ENCODE results near the gene LRRC63. TPM values are rescaled to one million over a fixed set of nuclear protein-coding genes. Genes with fewer than 3 reads are reported as not detected.
"Not testable (repeated sequence)": the region's sequence is repeated elsewhere in the genome, so short reads cannot be mapped to it uniquely, and the experiment has no call there.

LRRC63 gene
- total and polyA plus RNA-seq, 2 donors: 0.46 to 1.2 TPM

DNA sequence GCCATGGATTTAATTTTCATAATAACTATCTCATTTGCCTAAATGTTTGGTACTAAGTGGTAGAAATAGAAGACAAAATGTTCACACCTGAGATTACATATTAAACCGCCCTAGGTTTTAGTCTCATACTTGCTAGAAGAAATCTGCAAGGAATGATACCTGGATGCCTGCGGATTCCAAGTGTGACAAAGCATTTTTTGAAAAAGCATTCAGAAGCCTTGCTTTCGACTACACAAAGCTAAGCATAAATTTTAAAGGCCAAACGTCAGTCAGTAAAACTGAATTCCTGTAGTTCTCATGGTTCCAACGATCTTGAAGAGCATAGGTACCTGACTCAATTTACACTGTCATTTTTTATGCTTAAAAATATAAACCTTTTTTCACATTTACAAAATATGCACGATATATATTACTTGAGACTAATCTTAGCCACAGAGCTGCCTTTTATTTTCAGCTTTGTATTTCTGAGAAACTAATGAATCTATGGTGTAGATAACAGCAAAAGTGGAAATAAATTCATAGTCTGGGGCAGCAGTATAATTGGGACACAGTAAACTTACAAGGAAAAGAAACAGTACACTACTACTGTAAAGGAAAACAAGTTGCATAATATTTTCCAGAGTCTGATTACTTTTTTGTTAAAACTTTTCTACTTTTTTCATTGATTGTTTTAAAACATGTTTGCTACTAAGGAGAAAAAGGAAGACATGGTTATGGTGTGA lies 1.2 kb upstream of the LRRC63 start:
- no peaks in the 10 kb centered on the region for H3K36me3 ChIP-seq (ENCODE audit: control insufficient read depth in 2 of 2, insufficient read depth in 2 of 2, low read length in 1 of 2)
- 45% methylated on average over 6 of the region's 6 CpGs for WGBS
- no peaks in the 10 kb centered on the region for H3K27me3 ChIP-seq (ENCODE audit: control insufficient read depth in 2 of 2, insufficient read depth in 1 of 2, low read length in 1 of 2)
- H3K9me3 ChIP-seq (ENCODE audit: control insufficient read depth in 2 of 2, insufficient read depth in 1 of 2, low read length in 1 of 2): no peaks in the 10 kb centered on the region
- peak overlapping the region; percentile 57 to 86 for H3K4me3 ChIP-seq (ENCODE audit: low read length in 2 of 2)
- H3K27ac ChIP-seq (ENCODE audit: low read depth in 1 of 2, low read length in 1 of 2): peak overlapping the region in 1 of 2 donors; percentile 86
- peaks cover 3 to 8% of the 10 kb centered on the region in 2 donors for H3K4me1 ChIP-seq (ENCODE audit: control insufficient read depth in 2 of 2, insufficient read depth in 2 of 2, low read length in 2 of 2)
- no peak for DNase-seq (ENCODE audit: low read depth in 6 of 9, low spot score in 9 of 9)

DNA sequence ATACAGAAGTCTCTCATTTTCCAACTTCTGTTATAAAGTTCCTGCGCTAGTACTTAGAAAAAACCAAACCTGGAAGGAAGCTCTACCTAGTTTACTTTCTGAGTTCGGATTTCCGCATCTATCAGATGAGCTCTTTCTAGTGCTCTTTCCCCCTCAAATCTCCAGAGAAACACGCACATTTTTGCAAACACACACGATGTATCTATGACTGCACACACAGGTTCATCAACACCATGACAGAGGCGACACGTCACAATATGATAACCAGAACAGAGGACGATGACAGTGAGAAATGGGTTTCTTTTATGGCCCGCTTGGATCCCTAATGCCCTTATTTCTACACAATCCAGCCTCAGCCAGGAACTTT lies 629 bp upstream of the LRRC63 start:
- Histone ChIP-seq H3K27me3 (ENCODE audit: control insufficient read depth in 2 of 2, insufficient read depth in 1 of 2, low read length in 1 of 2) (no peaks in the 10 kb centered on the region), H3K36me3 (ENCODE audit: control insufficient read depth in 2 of 2, insufficient read depth in 2 of 2, low read length in 1 of 2) (no peaks in the 10 kb centered on the region), H3K4me1 (ENCODE audit: control insufficient read depth in 2 of 2, insufficient read depth in 2 of 2, low read length in 2 of 2) (peaks cover 3 to 5% of the 10 kb centered on the region in 2 donors), H3K4me3 (ENCODE audit: low read length in 2 of 2) (peak overlapping the region; percentile 57 to 86), H3K9me3 (ENCODE audit: control insufficient read depth in 2 of 2, insufficient read depth in 1 of 2, low read length in 1 of 2) (no peaks in the 10 kb centered on the region), H3K27ac (ENCODE audit: low read depth in 1 of 2, low read length in 1 of 2) (peak overlapping the region; percentile 80 to 86)
- WGBS: 2% methylated on average over 9 of the region's 9 CpGs
- DNase-seq (ENCODE audit: low read depth in 6 of 9, low spot score in 9 of 9): peak in 7 of 9 donors; percentile 26 to 79 (median 50)

DNA sequence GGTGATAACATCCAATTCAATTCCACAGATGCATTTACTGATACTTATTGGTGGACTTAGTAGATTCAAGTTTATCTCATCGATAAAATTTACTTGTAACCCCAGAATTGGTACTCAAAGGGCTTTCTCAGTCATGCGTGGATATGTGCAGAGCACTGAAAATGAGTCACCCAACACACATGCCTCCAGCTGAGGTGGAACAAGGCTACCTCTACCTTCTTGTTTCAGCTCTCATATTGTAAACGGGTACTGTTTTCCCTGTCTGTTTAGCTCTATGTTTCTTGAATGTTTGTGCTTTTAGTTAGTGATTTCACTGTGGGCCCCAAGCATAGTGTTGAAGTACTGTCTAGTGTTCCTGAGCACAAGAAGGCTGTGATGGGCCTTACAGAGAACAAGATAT lies 1.5 kb downstream of the LRRC63 start:
- peak in 1 of 9 donors; percentile 24 for DNase-seq (ENCODE audit: low read depth in 6 of 9, low spot score in 9 of 9)
- H3K27me3 ChIP-seq (ENCODE audit: control insufficient read depth in 2 of 2, insufficient read depth in 1 of 2, low read length in 1 of 2): no peaks in the 10 kb centered on the region

DNA sequence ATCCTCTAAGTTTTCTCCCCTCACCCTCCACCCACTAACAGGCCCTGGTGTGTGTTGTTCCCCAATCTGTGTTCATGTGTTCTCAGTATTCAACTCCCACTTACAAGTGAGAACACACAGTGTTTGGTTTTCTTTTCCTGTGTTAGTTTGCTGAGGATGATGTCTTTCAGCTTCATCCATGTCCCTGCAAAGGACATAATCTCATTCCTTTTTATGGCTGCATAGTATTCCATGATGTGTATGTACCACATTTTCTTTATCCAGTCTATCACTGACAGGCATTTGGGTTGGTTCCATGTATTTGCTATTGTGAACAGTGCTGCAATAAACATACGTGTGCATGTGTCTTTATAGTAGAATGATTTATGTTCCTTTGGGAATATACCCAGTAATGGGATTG lies 3.0 kb downstream of the LRRC63 start:
- not testable (repeated sequence) for H3K27me3 ChIP-seq (ENCODE audit: control insufficient read depth in 2 of 2, insufficient read depth in 1 of 2, low read length in 1 of 2); H3K9me3 ChIP-seq (ENCODE audit: control insufficient read depth in 2 of 2, insufficient read depth in 1 of 2, low read length in 1 of 2); H3K36me3 ChIP-seq (ENCODE audit: control insufficient read depth in 2 of 2, insufficient read depth in 2 of 2, low read length in 1 of 2); H3K4me3 ChIP-seq (ENCODE audit: low read length in 2 of 2); DNase-seq (ENCODE audit: low read depth in 6 of 9, low spot score in 9 of 9); H3K4me1 ChIP-seq (ENCODE audit: control insufficient read depth in 2 of 2, insufficient read depth in 2 of 2, low read length in 2 of 2); H3K27ac ChIP-seq (ENCODE audit: low read depth in 1 of 2, low read length in 1 of 2)
- WGBS: 100% methylated on average over 1 of the region's 1 CpG

More for the DNA sequence above, 1.5 kb downstream of the LRRC63 start:
- H3K4me3 ChIP-seq (ENCODE audit: low read length in 2 of 2): no peak overlapping the region
- 95% methylated on average over 3 of the region's 3 CpGs for whole genome bisulfite sequencing
- no peaks in the 10 kb centered on the region for H3K9me3 ChIP-seq (ENCODE audit: control insufficient read depth in 2 of 2, insufficient read depth in 1 of 2, low read length in 1 of 2)
- H3K36me3 ChIP-seq (ENCODE audit: control insufficient read depth in 2 of 2, insufficient read depth in 2 of 2, low read length in 1 of 2): no peaks in the 10 kb centered on the region
- H3K27ac ChIP-seq (ENCODE audit: low read depth in 1 of 2, low read length in 1 of 2): no peak overlapping the region
- peaks cover 3 to 5% of the 10 kb centered on the region in 2 donors for H3K4me1 ChIP-seq (ENCODE audit: control insufficient read depth in 2 of 2, insufficient read depth in 2 of 2, low read length in 2 of 2)

DNA sequence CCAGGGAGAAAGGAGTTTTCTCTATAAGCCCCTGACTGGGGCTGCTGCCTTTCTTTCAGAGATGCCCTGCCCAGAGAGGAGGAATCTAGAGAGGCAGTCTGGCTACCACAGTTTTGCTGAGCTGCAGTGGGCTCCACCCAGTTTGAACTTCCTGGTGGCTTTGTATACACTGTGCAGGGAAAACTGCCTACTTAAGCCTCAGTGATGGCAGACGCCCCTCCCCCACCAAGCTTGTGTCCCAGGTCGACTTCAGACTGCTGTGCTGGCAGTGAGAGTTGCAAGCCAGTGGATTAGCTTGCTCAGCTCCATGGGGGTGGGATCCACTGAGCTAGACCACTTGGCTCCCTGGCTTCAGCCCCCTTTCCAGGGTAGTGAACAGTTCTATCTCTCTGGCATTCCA lies 8.5 kb downstream of the LRRC63 start:
- not testable (repeated sequence) for H3K36me3 ChIP-seq (ENCODE audit: control insufficient read depth in 2 of 2, insufficient read depth in 2 of 2, low read length in 1 of 2); H3K27me3 ChIP-seq (ENCODE audit: control insufficient read depth in 2 of 2, insufficient read depth in 1 of 2, low read length in 1 of 2); H3K27ac ChIP-seq (ENCODE audit: low read depth in 1 of 2, low read length in 1 of 2); H3K4me3 ChIP-seq (ENCODE audit: low read length in 2 of 2)
- Histone ChIP-seq H3K9me3 (ENCODE audit: control insufficient read depth in 2 of 2, insufficient read depth in 1 of 2, low read length in 1 of 2) (peaks cover 0 to 13% of the 10 kb centered on the region in 2 donors), H3K4me1 (ENCODE audit: control insufficient read depth in 2 of 2, insufficient read depth in 2 of 2, low read length in 2 of 2) (peaks cover 0 to 12% of the 10 kb centered on the region in 2 donors)
- 45% methylated on average over 2 of the region's 2 CpGs for WGBS
- peak in 1 of 9 donors; percentile 45 for DNase-seq (ENCODE audit: low read depth in 6 of 9, low spot score in 9 of 9)

DNA sequence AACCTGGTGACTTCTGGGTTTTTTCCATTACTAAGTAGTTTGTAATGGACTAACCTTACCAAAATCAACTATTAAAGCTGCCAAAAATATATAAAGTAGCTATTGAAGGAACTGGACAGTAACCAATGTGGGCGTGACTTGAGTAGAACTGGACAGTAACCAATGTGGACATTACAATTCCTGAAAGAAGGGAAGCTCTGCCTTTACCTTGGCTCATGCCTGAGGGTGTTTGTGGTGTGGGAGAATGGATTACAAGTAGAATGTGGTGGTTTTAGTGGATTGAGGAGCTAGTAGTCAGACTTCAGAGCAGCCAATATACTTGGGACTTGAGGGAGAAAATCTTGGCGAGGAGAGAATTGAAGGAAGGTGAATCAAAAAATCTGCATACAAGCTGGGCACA lies 17.5 kb downstream of the LRRC63 start:
- no peaks in the 10 kb centered on the region for H3K27me3 ChIP-seq (ENCODE audit: control insufficient read depth in 2 of 2, insufficient read depth in 1 of 2, low read length in 1 of 2)
- peaks cover 0 to 5% of the 10 kb centered on the region in 2 donors for H3K9me3 ChIP-seq (ENCODE audit: control insufficient read depth in 2 of 2, insufficient read depth in 1 of 2, low read length in 1 of 2)
- no peak overlapping the region for H3K4me3 ChIP-seq (ENCODE audit: low read length in 2 of 2)
- no peak overlapping the region for H3K27ac ChIP-seq (ENCODE audit: low read depth in 1 of 2, low read length in 1 of 2)
- WGBS: 98% methylated on average over 2 of the region's 2 CpGs
- no peaks in the 10 kb centered on the region for H3K36me3 ChIP-seq (ENCODE audit: control insufficient read depth in 2 of 2, insufficient read depth in 2 of 2, low read length in 1 of 2)
- H3K4me1 ChIP-seq (ENCODE audit: control insufficient read depth in 2 of 2, insufficient read depth in 2 of 2, low read length in 2 of 2): peaks cover 2 to 9% of the 10 kb centered on the region in 2 donors
- no peak for DNase-seq (ENCODE audit: low read depth in 6 of 9, low spot score in 9 of 9)

DNA sequence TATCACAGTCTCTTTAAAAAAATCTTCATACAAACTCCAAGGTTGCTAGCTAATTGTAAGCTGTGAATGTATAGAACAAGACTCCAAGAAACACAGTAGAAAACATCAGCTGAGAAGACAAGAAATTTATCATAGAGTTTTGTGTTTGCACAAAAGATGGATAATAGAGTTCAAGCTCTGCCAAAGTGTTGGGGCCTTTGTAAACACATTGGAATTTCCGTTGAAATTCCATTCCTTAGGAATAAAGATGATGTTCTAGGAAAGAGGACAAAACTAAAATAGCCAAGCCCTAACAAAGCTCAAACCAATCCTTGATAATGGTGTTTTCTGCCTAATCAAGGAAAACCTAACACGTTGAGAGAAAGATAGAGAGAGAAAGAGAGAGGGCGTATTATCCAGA lies 20.6 kb downstream of the LRRC63 start:
- Histone ChIP-seq H3K4me3 (ENCODE audit: low read length in 2 of 2) (no peak overlapping the region), H3K4me1 (ENCODE audit: control insufficient read depth in 2 of 2, insufficient read depth in 2 of 2, low read length in 2 of 2) (no peaks in the 10 kb centered on the region), H3K27ac (ENCODE audit: low read depth in 1 of 2, low read length in 1 of 2) (no peak overlapping the region), H3K27me3 (ENCODE audit: control insufficient read depth in 2 of 2, insufficient read depth in 1 of 2, low read length in 1 of 2) (no peaks in the 10 kb centered on the region), H3K9me3 (ENCODE audit: control insufficient read depth in 2 of 2, insufficient read depth in 1 of 2, low read length in 1 of 2) (peaks cover 0 to 2% of the 10 kb centered on the region in 2 donors), H3K36me3 (ENCODE audit: control insufficient read depth in 2 of 2, insufficient read depth in 2 of 2, low read length in 1 of 2) (no peaks in the 10 kb centered on the region)
- 98% methylated on average over 3 of the region's 3 CpGs for whole genome bisulfite sequencing
- DNase-seq (ENCODE audit: low read depth in 6 of 9, low spot score in 9 of 9): no peak

DNA sequence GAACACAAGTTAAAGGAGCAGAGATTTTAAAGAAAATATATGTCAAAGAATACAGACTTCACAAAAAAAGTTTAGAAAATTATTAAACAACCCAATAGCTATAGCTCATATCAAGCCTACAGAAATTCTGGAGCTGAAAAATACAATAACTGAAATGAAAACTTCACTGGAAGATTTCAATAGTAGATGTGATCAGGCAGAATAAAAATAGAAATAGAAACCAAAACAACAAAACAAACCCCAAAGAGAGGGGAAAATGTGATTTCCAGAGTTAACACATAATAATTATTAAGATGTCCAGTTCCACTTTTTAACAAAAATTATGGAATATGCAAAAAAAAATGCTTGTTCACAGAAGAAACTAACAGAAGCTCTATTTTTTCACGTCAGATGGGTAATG lies 23.6 kb downstream of the LRRC63 start:
- H3K27me3 ChIP-seq (ENCODE audit: control insufficient read depth in 2 of 2, insufficient read depth in 1 of 2, low read length in 1 of 2): no peaks in the 10 kb centered on the region
- H3K4me3 ChIP-seq (ENCODE audit: low read length in 2 of 2): no peak overlapping the region
- peaks cover 0 to 2% of the 10 kb centered on the region in 2 donors for H3K9me3 ChIP-seq (ENCODE audit: control insufficient read depth in 2 of 2, insufficient read depth in 1 of 2, low read length in 1 of 2)
- H3K27ac ChIP-seq (ENCODE audit: low read depth in 1 of 2, low read length in 1 of 2): no peak overlapping the region
- no peak for DNase-seq (ENCODE audit: low read depth in 6 of 9, low spot score in 9 of 9)
- H3K4me1 ChIP-seq (ENCODE audit: control insufficient read depth in 2 of 2, insufficient read depth in 2 of 2, low read length in 2 of 2): no peaks in the 10 kb centered on the region
- 100% methylated on average over 1 of the region's 1 CpG for WGBS
- H3K36me3 ChIP-seq (ENCODE audit: control insufficient read depth in 2 of 2, insufficient read depth in 2 of 2, low read length in 1 of 2): no peaks in the 10 kb centered on the region

DNA sequence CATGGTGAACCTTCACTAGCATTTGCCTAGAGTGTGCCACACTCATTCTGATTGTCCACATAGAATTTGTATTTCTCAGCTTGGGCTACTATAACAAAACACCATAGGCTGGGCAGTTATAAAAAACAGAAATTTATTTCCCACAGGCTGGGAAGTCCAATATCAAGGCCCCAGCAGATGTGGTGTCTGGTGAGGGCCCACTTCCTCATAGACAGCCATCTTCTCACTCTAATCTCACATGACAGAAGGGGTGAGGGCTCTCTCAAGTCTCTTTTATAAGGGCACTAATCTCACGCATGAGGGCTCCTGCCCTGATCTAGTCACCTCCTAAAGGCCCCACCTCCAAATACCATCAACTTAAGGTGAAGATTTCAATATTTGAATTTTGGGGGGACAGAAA lies 53.6 kb downstream of the LRRC63 start:
- H3K4me1 ChIP-seq (ENCODE audit: control insufficient read depth in 2 of 2, insufficient read depth in 2 of 2, low read length in 2 of 2): no peaks in the 10 kb centered on the region
- H3K4me3 ChIP-seq (ENCODE audit: low read length in 2 of 2): no peak overlapping the region
- H3K9me3 ChIP-seq (ENCODE audit: control insufficient read depth in 2 of 2, insufficient read depth in 1 of 2, low read length in 1 of 2): no peaks in the 10 kb centered on the region
- no peaks in the 10 kb centered on the region for H3K36me3 ChIP-seq (ENCODE audit: control insufficient read depth in 2 of 2, insufficient read depth in 2 of 2, low read length in 1 of 2)
- H3K27ac ChIP-seq (ENCODE audit: low read depth in 1 of 2, low read length in 1 of 2): no peak overlapping the region
- no peak for DNase-seq (ENCODE audit: low read depth in 6 of 9, low spot score in 9 of 9)
- 100% methylated on average over 1 of the region's 1 CpG for WGBS
- no peaks in the 10 kb centered on the region for H3K27me3 ChIP-seq (ENCODE audit: control insufficient read depth in 2 of 2, insufficient read depth in 1 of 2, low read length in 1 of 2)

Measured in thymus (tissue), 11 donors.